K562 (cell line): ENCODE results near the gene CRTC3. TPM values are rescaled to one million over a fixed set of nuclear protein-coding genes. Genes with fewer than 3 reads are reported as not detected.

Source experiments
- ATAC-seq: fragments of 200-7000 bp; cut with Tn5 transposase; 3 replicates; pipeline ENCODE4 v1.9.1; 2020; ENCODE audit warnings: moderate library complexity
- BruUV-seq: library from RNA; stranded (reverse); fragments of 400-500 nt; replicated peaks from 2 replicates; lab custom pipeline; 2021; lab: Mats Ljungman, UMichigan
- CTCF ChIA-PET: fragments of 300-600 bp; formaldehyde crosslinking; extraction: SDS; loops from one replicate; lab custom pipeline; 2021; ENCODE audit warnings: low intra/inter-chr PET ratio; lab: Yijun Ruan, JAX
- POLR2A ChIA-PET: fragments of 300-600, 350-650 bp; sonication (Branson Sonifier 250); formaldehyde crosslinking; extraction: SDS; loops from one replicate; lab custom pipeline; 2021; ENCODE audit warnings: antibody characterized with exemption, inconsistent platforms; lab: Yijun Ruan, JAX
- DNase-seq, 4 experiments: peaks; one replicate each; pipeline versions ENCODE4 v3.0.0 to v3.0.0-alpha.2; 2011 to 2018; ENCODE audit warnings: low spot score in 3 of 4, mixed read lengths in 3 of 4; ENCODE audit errors: extremely low read depth in 1 of 4
- FAIRE-seq: peaks from 2 replicates; lab custom pipeline; 2011; peaks lifted over from hg19 to GRCh38; lab: Jason Lieb, UNC
- H2AFZ ChIP-seq: 2 replicates; pipeline ENCODE4 v1.6.0; 2011; ENCODE audit warnings: low read depth, low read length, control low read depth, inconsistent platforms
- H3K27ac ChIP-seq: fragments of 200-600 bp; 3 replicates; pipeline ENCODE4 v1.8.0; 2011; ENCODE audit warnings: low read depth, mild to moderate bottlenecking, control low read depth, inconsistent platforms, low read length, moderate library complexity, mixed read lengths; ENCODE audit errors: extremely low read depth
- H3K27me3 ChIP-seq, 2 experiments: fragments of 300-600 bp in 1 of 2; 2 replicates in 1 of 2; 3 replicates in 1 of 2; pipeline versions ENCODE4 v1.6.0 to v1.8.0; 2011; ENCODE audit warnings: inconsistent platforms in 2 of 2, low read length in 2 of 2, mild to moderate bottlenecking in 1 of 2, mixed read lengths in 1 of 2, moderate library complexity in 1 of 2; ENCODE audit not compliant: control insufficient read depth in 2 of 2, insufficient read depth in 2 of 2
- H3K36me3 ChIP-seq: fragments of 300-600 bp; 3 replicates; pipeline ENCODE4 v1.8.0; 2011; ENCODE audit warnings: mild to moderate bottlenecking, low read length, inconsistent platforms; ENCODE audit not compliant: control insufficient read depth, insufficient read depth
- H3K4me1 ChIP-seq, 2 experiments: fragments of 200-600 bp in 1 of 2; replicated peaks in 1 of 2; 2 replicates in 1 of 2; 3 replicates in 1 of 2; pipeline versions ENCODE4 v1.5.1 to v1.8.0; 2011; ENCODE audit warnings: inconsistent platforms in 2 of 2, low read length in 2 of 2, mild to moderate bottlenecking in 1 of 2, mixed read lengths in 1 of 2, moderate library complexity in 1 of 2; ENCODE audit not compliant: control insufficient read depth in 2 of 2, insufficient read depth in 2 of 2
- H3K4me2 ChIP-seq: 2 replicates; pipeline ENCODE4 v1.6.1; 2011; ENCODE audit warnings: low read length, control low read depth, inconsistent platforms, mixed read lengths; ENCODE audit not compliant: insufficient read depth
- H3K4me3 ChIP-seq: fragments of 200-600 bp; sonication (generic), shearing (Covaris generic); 2 replicates; pipeline ENCODE4 v1.5.1; 2016; ENCODE audit warnings: control low read depth, inconsistent platforms
- H3K79me2 ChIP-seq: fragments of 200-600 bp; 3 replicates; pipeline ENCODE4 v1.8.0; 2011; ENCODE audit warnings: low read length, inconsistent platforms; ENCODE audit not compliant: control insufficient read depth, insufficient read depth
- H3K9ac ChIP-seq, 2 experiments: 2 replicates each; pipeline versions ENCODE4 v1.6.0 to v1.6.1; 2011; ENCODE audit warnings: low read depth in 2 of 2, low read length in 2 of 2, control low read depth in 1 of 2, inconsistent platforms in 1 of 2, mild to moderate bottlenecking in 1 of 2, mixed read lengths in 1 of 2; ENCODE audit not compliant: insufficient read depth in 1 of 2
- H3K9me1 ChIP-seq: one replicate; pipeline ENCODE4 v1.6.0; 2011; ENCODE audit warnings: inconsistent platforms, mild to moderate bottlenecking, low read length, moderate library complexity; ENCODE audit not compliant: control insufficient read depth, insufficient read depth
- H3K9me3 ChIP-seq: replicated peaks from 2 replicates; pipeline ENCODE4 v1.5.1; 2011; ENCODE audit warnings: low read depth, low read length, inconsistent platforms; ENCODE audit not compliant: control insufficient read depth, insufficient read depth
- H4K20me1 ChIP-seq: replicated peaks from 2 replicates; pipeline ENCODE4 v1.6.1; 2011; ENCODE audit warnings: low read length, inconsistent platforms, mixed read lengths; ENCODE audit not compliant: control insufficient read depth, insufficient read depth
- FOSL1 ChIP-seq: fragments of 200-800 bp; sonication (Bioruptor generic); conservative IDR thresholded peaks from 2 replicates; pipeline ENCODE4 v1.6.1; 2016; ENCODE audit warnings: missing genetic modification characterization, missing compliant biosample characterization
- HINFP ChIP-seq: fragments of 450-650 bp; conservative IDR thresholded peaks from 2 replicates; pipeline ENCODE4 v1.6.1; 2016; ENCODE audit warnings: missing genetic modification characterization, low read depth, mild to moderate bottlenecking, control low read depth, missing compliant biosample characterization
- KDM4B ChIP-seq, 2 experiments: fragments of 450-650 bp in 1 of 2; sonication (generic) in 1 of 2; IDR thresholded peaks; 2 replicates each; pipeline ENCODE4 v1.6.1; 2016 to 2017; ENCODE audit warnings: borderline replicate concordance in 2 of 2, antibody characterized with exemption in 1 of 2, low read depth in 1 of 2, mild to moderate bottlenecking in 1 of 2
- KLF6 ChIP-seq: fragments of 250-450 bp; sonication (Bioruptor Pico); IDR thresholded peaks from 2 replicates; pipeline ENCODE4 v1.4.0; 2020; ENCODE audit warnings: mild to moderate bottlenecking, moderate library complexity, borderline replicate concordance
- SETDB1 ChIP-seq: IDR thresholded peaks from one replicate; pipeline ENCODE4 v1.6.1; 2012; ENCODE audit warnings: low read length, control low read depth, inconsistent platforms
- SRF ChIP-seq, 2 experiments: fragments of 250-450, 450-650 bp in 1 of 2; sonication (Bioruptor Pico) in 1 of 2; sonication (generic) in 1 of 2; formaldehyde crosslinking; IDR thresholded peaks; 2 replicates each; pipeline versions ENCODE4 v1.5.0 to v1.5.1; 2020 to 2022; ENCODE audit warnings: mild to moderate bottlenecking in 1 of 2, missing genetic modification reagents in 1 of 2
- WGBS: fragments of 100-300 bp; shearing (Covaris generic); methylation state at CpG from one replicate; pipeline ENCODE4 v1.1.6; 2016; ENCODE audit warnings: low coverage, mixed read lengths; ENCODE audit not compliant: insufficient coverage; ENCODE audit errors: missing lambda C conversion rate; 5-methylcytosine and 5-hydroxymethylcytosine counted together
- in situ Hi-C: fragments of 300-500 bp; cut with MboI; formaldehyde crosslinking; loops from 4 replicates; pipeline ENCODE4 v1.15.0; 2018; ENCODE audit warnings: inconsistent platforms, mixed read lengths
- intact Hi-C: fragments of 100-400 bp; cut with micrococcal nuclease; formaldehyde crosslinking; loops from 2 replicates; pipeline ENCODE4 v1.14.2; 2022
- polyA plus RNA-seq, 8 experiments: library from polyadenylated mRNA; depleted of rRNA in 4 of 8; stranded (reverse) in 5 of 8; unstranded in 3 of 8; fragments of >200 nt; fragmentation: Nextera tagmentation in 2 of 8; fragmentation: Illumina TruSeq in 1 of 8; extraction: Ambion mirVana in 2 of 8; extraction: Trizol in 1 of 8; gene quantifications; 2 replicates each; pipeline versions ENCODE4 v1.2.1 to v1.2.3, GENCODE V29; 2011 to 2014; ENCODE audit warnings: inconsistent platforms in 1 of 8, missing spikeins in 1 of 8
- total RNA-seq, 7 experiments: library from RNA; depleted of rRNA in 6 of 7; stranded (reverse); fragments of >200 nt in 6 of 7; fragmentation: Illumina TruSeq in 2 of 7; extraction: Trizol in 2 of 7; gene quantifications; 2 replicates each; pipeline versions ENCODE4 v1.2.1 to v1.2.3, GENCODE V29; 2011 to 2021; ENCODE audit warnings: low replicate concordance in 1 of 7

The CRTC3 gene
- total and polyA plus RNA-seq, 9 of the 15 experiments (the other 6 are each of a cell fraction or from before 2014, with no cell fraction given): 1.2 to 19.0 (median 11.6) TPM

- DNase-seq (no peak), ATAC-seq (no peak), FAIRE-seq (no peak)
- intact Hi-C loops (no loop called here), in situ Hi-C loops (no loop called here)
- Histone ChIP-seq H2AFZ (no peak overlapping the region), H3K4me2 (no peak overlapping the region), H3K9me1 (no peaks in the 10 kb centered on the region), H3K36me3 (peaks cover 29% of the 10 kb centered on the region; the same call in 2 of the 3 replicates), H3K4me3 (no peak overlapping the region), H3K79me2 (no peaks in the 10 kb centered on the region), H4K20me1 (no peaks in the 10 kb centered on the region), H3K27me3 (no peaks in the 10 kb centered on the region), H3K9me3 (no peaks in the 10 kb centered on the region), H3K9ac (no peak overlapping the region), H3K4me1 (peaks cover 16 to 35% of the 10 kb centered on the region in 2 experiments), H3K27ac (peak overlapping the region; percentile 66; the same call in 1 of the 3 replicates)
- TF ChIP-seq SRF (CRISPR knock-in tag; IDR thresholded peaks at IDR 0.05) (no peak), HINFP (tag) (no peak), KDM4B (IDR thresholded peaks at IDR 0.05; ENCODE audit: borderline replicate concordance in 2 of 2, low read depth in 1 of 2) (no peak), SETDB1 (no peak), FOSL1 (peak; percentile 27; the same call in 1 of the 2 replicates), KLF6 (CRISPR knock-in tag) (no peak)
- ChIA-PET CTCF (no interaction called here), POLR2A (interaction anchor here (0.6 to 1.7 kb wide), 3 partner anchors 9 to 457 kb away, joined by 3 to 4 read pairs (median 3); no protein-coding TSS in a partner anchor)
- 36% methylated on average over 5 of the region's 5 CpGs for WGBS
- no TSS peak for BruUV-seq
Observed at GRCh38 chr15:90617171-90617570, 87.4 kb downstream of the CRTC3 start.
